ENCODE measurements around the gene ZNF628.

GRCh38 chr19:55530996-55531395 lies 54.6 kb downstream of the ZNF628 start:
- TF ChIP-seq CTCF (conservative IDR thresholded peaks at IDR 0.05 in 1 of 2, IDR thresholded peaks at IDR 0.05 in 1 of 2; ENCODE audit: low read depth in 1 of 2, low read length in 2 of 2) (no peak), EZH2 (IDR thresholded peaks at IDR 0.05; ENCODE audit: low read length, missing control alignments) (no peak)

All from fibroblast of lung (primary cell).